ENCODE results near the gene DACT3.

DACT3 gene

GRCh38 chr19:46604781-46605355 lies 56.1 kb downstream of the DACT3 start:
- no peak for DNase-seq (ENCODE audit: extremely low read depth, low read depth)
- no peak overlapping the region for H3K4me3 ChIP-seq (replicated peaks; ENCODE audit: low read depth, low read length)
- no peak for TF ChIP-seq CTCF (IDR thresholded peaks at IDR 0.05; ENCODE audit: low read depth, low read length, missing control alignments)

DNA sequence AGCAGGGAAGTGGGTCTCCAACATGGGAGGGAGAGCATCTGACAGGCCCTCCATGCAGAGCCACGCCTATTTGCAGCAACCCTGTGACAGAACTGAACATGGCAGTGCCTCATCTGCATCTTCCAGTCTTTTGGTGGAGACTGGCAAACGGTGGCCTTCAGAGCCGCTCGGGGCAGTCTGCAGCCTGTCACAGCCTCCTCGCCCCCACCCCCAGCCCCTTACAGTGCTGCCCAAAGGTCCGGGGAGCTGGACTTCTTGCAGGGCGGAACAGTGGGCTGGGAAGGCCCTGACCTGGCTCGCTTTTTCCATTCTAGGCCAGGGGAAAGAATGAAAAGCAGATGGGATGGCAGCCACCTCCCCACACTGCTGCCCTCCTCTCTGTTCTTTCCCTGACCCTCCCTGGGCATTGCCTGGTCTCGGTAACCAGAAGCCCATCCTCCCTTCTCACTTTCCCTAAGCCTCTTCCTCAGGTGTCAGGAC lies 57.2 kb downstream of the DACT3 start:
- H3K4me3 ChIP-seq (replicated peaks; ENCODE audit: low read depth, low read length), result peak overlapping the region; percentile 100
- no peak for DNase-seq (ENCODE audit: extremely low read depth, low read depth)
- TF ChIP-seq CTCF (IDR thresholded peaks at IDR 0.05; ENCODE audit: low read depth, low read length, missing control alignments), result no peak

- DNase-seq (ENCODE audit: extremely low read depth, low read depth), result no peak
- peak overlapping the region; percentile 100 for H3K4me3 ChIP-seq (replicated peaks; ENCODE audit: low read depth, low read length)
- TF ChIP-seq CTCF (IDR thresholded peaks at IDR 0.05; ENCODE audit: low read depth, low read length, missing control alignments), result no peak
These were observed 57.8 kb downstream of the DACT3 start for GRCh38 chr19:46603195-46603637.

- no peak for DNase-seq (ENCODE audit: extremely low read depth, low read depth)
- no peak for TF ChIP-seq CTCF (IDR thresholded peaks at IDR 0.05; ENCODE audit: low read depth, low read length, missing control alignments)
- peak overlapping the region; percentile 100 for H3K4me3 ChIP-seq (replicated peaks; ENCODE audit: low read depth, low read length)
These were observed 58.4 kb downstream of the DACT3 start for GRCh38 chr19:46602392-46603194.

GRCh38 chr19:46601318-46602224 lies 59.4 kb downstream of the DACT3 start, which contains the start of gene CALM3:
Gene CALM3 (plus strand): TSS chr19:46601330. CDS start chr19:46601435, 105 bp downstream.
- TF ChIP-seq CTCF (IDR thresholded peaks at IDR 0.05; ENCODE audit: low read depth, low read length, missing control alignments), result no peak
- DNase-seq (ENCODE audit: extremely low read depth, low read depth), result no peak
- H3K4me3 ChIP-seq (replicated peaks; ENCODE audit: low read depth, low read length), result peak within 1 kb of the TSS; percentile 100
